Medulla oblongata (tissue), 1 donor: ENCODE data around the gene PROM1.

ENCODE experiments used
- DNase-seq: peaks from one replicate; pipeline ENCODE4 v3.0.0-alpha.2; 2015; ENCODE audit errors: extremely low spot score

Gene PROM1

DNA sequence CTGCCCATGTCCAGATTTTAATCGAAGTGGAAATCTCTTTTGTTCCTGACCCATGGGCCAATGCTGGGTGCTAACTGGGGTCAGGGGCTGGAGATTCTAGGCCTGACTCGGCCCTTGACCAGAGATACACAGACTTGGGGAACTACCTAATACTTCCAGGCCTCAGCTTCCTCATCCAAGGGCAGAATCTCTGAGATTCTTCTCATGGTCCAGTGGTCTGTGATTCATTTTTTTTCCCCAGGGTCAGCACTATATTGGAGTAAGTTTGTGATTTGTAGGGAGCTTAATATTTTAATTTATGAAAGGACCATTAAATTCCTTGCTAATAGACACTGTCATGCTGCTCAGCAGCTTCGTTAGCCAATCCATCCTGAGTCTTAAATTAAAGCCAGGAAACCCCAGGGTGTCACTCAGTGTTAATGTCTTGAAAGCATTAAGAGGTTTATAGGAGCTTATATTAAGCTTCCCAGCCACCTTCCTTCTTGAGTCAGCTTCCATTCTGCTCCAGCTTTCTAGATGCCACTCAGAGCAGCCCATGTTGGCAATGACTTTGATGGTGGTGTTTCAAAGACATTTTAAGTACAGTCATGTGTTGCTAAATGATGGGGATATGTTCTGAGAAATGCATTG, 27.0 kb upstream of the PROM1 start:
- DNase-seq = no peak

DNA sequence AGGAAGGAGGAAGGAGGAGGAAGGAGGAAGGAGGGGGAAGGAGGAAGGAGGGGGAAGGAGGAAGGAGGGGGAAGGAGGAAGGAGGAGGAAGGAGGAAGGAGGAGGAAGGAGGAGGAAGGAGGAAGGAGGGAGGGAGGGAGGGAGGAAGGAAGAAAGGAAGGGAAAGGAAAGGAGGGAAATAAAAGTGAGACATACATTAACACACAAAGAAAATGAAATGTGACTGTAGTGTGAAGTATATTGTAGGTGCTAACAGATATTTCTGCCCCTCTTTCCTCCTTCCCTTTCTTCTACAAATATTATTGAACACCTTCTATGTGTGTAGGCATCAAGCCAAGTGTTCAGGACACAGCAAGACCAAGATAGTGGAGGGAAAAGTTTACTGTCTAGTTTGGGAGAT, 26.4 kb upstream of the PROM1 start:
- DNase-seq = no peak

DNA sequence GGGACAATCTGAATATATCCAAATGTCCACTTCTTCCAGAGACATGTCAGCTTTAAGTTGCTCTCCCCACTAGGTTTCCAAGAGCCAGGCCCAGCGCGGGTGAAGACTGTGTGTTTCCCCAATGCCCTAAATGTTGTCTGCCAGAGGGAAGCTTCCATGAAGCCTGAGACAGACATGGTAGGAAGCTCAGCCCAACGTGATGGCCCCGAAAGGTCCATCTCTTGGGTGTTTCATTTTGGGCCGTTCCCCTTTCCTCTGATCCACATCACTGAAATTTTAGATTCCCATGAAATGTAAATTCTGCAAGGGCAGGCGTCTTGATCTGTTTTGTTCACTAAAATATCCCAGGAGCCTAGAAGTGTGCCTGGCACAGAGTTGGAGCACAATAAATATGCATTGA, 25.4 kb upstream of the PROM1 start:
- DNase-seq = no peak

DNA sequence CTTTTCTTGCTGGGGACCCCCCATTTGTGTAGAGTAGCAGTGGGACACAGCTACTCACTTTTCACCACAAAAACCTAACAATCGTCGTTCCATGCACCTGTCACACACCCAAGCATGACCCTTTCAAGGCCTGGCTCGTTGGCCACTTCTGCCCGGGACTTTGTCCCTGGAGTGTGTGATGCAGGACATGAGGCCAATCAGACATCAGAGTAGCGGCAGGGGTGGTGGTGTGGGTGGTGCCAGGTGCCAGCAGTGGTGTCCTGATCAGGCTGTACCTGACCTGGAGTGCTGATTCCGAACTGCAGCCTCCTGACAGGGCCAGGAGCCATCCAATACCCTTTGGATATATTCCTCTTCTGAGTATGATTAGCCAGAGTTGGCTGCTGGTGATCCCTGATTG, 23.1 kb upstream of the PROM1 start:
- no peak for DNase-seq

DNA sequence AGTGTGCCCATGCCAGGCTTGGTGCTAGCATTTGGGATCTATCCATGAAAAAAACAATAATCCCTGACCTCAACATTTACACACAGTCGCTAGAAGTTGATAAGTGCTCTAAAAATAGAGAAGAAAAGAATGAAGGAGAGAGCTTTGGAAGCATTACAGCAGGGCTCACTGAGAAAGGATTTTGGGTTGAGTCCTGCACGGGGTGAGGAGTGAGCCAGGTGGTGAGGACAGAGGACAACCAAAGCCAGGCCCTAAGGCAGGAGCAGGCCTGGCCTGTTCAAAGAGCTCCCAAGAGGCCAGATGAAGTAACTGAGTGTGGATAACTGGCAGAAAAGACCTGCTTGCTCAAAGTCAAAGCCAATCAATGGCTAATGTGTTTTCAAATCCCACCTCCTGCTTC, 20.7 kb upstream of the PROM1 start:
- DNase-seq = no peak

DNA sequence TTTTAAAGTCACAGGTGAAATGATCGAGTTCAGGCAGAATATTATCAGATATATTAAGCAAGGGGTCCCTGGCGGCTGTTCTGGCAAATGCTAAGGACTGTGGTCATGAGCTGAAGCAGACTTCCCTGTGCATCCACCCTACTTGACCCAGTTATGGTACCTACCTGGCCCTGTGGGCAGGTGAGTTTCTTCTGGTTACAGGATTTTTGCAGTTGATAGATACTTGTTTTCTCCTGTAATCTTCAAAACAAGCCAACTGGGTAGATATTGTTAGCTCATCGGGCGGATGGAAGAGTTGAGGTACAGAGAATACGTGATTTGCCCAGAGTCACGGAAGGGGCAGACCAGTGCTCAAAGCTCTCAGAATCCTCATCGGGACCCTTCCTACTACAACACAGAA, 18.5 kb upstream of the PROM1 start:
- DNase-seq = no peak

DNA sequence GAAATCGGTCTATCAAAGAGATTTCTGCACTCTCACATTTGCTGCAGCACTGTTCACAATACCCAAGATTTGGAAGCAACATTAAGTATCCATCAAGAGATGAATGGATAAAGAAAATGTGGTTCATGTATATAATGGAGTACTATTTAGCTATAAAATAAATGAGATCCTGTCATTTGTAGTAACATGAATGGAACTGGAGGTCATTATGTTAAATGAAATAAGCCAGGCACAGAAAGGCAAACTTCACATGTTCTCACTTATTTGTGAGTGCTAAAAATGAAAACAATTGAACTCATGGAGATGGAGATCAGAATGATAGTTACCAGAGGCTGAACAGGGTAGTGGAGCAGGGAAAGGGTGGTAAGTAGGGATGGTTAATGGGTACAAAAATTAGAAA, 17.0 kb upstream of the PROM1 start:
- DNase-seq = no peak

DNA sequence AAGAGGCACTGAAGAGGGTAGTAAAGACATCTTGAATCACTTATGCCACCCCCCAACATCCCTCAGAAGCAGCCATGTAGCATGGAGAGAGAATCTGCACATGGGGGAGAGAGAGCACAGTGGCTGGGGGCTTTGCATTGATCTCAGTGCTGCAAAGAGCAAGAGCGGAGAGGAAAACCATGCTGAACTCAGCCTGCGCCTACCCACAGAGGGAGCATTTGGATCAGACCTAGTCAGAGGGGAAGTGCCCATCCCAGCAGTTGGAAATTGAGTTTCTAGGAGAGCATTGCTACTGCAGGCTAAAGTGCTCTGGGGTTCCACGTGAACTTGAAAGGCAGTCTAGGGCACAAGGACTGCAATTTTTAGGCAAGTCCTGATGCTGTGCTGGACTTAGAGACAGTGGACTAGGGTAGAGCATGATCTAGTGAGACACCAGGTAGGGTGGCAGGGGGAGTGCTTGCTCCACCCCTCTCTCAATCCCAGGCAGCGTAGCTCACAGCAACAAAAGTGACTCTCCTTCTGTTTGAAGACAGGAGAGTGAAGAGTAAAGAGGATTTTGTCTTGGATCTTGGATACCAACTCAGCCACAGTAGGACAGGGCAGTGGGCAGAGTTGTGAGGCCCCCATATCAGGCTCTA, 9.0 kb upstream of the PROM1 start:
- no peak for DNase-seq

DNA sequence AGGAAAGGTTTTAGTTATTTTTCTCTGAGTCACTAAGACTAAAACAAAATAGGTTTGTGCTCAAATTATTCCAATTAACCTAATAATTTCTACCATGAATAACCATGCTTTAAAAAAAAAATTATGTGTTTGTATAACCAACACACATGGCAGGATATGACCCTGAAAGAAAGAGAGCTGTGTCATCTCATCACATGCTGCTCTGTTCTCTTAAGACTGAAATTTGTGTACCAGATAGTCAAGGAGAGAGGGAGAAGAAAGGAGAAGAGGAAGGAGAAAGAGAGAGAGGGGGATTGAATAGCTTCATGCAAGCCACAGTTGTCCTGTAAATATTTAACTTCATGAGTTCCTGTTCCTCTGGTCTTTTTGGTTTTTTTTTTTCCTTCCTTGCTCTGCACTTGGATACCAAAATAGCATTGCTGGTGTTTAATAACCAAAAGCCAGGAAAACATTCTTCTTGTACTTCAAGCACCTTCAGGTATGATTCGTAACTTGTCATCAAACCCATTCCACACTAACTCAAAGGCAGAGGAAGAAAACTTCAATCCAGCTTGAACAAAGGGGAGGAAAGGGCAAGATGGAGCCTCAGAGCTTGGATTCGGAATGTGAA, 6.4 kb upstream of the PROM1 start:
- DNase-seq = no peak

DNA sequence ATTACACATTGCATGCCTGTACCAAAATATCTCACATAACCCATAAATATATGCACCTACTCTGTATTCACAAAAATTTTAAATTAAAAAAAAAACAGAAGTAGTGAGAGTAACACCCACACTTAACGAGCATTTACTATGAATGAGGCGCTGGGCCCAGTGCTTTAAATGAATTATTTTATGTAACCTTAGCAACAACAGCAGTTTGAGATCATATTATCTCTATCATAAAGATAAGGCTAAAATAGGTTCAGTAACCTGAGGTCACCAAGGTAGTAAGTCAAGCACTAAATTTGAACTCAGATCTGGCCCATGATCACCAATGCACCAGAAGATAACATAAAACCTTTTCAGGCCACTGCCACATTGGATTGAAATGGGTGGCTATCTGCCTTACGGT, 5.3 kb upstream of the PROM1 start:
- no peak for DNase-seq

DNA sequence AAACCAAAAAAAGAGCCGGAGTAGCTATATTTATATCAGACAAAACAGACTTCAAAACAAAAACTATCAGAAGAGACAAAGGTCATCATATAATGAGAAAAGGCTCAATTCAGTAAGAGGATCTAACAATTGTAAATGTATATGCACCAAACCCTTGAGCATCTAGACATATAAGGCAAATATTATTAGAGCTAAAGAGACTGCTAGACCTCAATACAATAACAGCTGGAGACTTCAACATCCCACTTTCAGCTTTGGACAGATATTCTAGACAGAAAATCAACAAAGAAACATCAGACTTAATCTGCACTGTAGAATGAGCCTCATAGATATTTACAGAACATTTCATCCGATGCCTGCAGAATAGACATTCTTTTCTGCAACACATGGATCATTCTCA, 4.8 kb upstream of the PROM1 start:
- no peak for DNase-seq

DNA sequence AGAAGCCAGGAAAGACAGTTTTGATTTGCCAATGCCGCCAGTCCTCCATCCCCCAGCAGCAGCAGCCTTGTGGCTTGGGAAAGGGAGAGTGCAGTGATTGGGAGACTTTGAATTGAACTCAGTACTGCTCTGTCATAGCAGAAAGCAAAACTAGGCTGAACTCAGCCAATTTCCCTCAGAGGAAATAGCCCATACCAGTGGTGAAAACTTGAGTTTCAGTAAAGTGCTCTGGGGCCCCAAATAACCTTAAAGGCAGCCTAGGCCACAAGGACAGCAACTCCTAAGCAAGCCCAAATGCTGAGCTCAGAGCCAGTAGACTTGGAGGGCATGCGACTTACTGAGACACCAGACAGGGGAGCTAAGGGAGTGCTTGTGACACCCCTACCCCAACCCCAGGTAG, 2.0 kb upstream of the PROM1 start:
- no peak for DNase-seq

DNA sequence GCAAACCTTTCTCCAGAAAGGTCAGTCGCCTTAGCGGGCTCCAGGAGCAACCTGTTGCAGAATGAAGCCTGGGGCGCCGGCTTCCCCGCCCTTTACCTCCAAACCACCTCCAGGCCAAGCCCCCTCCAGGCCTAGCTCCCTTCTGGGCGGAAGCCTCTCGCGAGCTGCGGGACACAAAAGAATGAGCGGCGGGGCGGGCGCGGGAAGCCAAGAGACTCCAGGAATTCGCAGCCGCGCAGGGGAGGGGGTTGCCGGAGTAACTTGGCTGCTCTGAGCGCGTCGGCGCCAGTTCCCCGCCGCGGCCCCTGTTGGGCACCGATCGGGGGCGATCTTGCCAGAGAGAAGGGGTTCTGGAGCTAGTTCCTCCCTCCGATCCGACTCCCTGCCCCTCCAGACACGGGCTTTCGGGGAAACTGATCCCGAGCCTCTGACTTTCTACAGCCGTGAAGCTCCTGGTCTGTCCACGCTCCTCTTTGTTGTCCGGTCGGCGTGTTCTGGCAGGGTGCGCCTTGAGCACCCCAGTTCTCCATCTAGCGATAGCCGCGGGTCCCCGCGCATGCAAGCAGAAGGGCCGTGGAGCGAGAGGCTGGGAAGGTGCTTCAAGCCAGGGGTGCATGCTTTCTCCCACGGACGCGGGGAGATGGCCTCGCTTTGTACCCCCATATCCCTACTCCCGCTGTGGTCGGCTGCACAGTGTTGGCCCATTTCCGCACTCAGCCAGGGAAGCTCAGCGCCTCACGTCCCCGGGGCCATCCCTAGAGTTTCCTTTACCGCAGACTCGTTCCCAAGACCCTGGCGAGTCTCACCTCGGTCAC, 1.2 kb downstream of the PROM1 start:
- DNase-seq = no peak

DNA sequence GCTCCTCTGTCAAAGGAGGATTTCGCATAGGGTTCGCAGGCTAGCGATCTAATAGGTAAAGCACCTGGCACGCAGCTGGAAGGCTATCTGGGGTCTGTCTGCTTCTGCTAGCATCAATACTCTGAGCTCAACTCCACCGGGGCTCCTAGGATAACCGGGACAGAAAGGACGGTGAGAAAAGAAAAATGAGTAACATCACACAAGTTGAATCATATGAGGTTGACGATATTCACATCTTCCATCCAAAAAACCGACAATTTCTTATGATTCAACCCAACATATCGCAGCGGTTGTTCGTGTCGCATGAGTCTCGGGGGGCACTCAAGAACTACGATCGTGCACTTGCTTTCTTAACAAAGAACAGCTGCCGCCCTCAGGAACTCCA, 1.8 kb downstream of the PROM1 start:
- DNase-seq = no peak

DNA sequence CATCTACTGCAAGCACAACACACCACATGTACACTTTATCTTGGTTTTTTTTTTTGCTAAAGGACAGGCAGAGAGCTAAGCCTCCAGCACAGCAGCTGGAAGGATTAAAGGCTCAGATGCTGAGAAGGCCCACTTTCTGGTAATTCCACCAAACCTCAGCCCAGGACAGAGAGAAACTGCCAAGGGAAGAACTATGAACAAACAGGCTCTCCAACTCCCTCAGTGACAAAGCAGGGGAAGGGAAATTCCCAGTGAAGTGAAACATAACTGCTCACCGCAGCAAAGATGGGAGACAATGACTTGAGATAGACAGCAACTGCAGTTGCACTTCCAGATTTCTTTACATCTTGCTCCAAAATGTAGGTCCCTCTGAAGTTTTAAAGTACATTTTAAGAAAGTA, 4.8 kb downstream of the PROM1 start:
- DNase-seq = no peak

DNA sequence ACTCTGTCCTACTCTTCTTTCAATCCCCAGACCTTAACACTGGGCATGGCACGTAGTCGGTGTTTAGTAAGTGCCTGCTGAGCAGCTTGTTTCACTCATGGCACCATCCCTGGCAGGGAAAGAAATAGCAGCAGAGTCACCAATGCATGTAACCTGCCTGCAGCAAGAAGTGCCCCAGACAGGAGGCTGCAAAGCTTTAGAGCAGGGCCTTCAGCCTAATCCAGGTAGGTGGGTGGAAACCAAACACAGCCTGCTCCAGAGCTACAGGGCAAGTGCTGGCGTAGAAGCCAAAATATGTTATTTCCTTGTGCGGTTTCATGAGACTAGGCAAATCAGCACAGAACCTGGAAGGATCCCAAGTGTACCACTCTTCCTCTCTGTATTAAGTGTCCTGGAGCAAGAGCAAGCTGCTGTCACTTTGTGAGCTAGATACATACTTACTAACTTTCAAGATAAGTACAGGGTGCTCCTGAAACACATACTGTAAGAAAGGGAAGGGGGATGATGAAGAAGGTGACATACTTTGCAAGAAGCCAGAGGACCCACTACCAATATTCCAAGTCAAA, 5.5 kb downstream of the PROM1 start:
- no peak for DNase-seq

DNA sequence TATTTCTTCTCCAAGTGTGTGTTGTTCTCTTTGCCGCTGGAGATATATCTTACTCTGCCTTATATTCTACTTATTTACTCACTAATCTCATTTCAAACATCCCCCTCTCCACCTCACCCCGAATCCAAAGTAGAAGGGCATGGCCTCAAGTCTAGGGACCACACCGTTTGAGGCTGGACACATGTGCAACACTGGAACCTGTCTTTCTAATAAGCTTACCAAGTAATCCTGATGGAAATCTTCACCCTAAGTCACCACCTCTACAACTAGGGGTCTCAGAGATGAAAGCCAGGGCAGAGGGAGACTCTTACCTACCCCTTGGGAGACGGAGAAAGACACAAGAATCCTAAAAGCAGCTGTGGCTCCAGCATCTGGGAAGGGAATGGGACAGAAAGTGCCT, 6.0 kb downstream of the PROM1 start:
- DNase-seq = no peak

DNA sequence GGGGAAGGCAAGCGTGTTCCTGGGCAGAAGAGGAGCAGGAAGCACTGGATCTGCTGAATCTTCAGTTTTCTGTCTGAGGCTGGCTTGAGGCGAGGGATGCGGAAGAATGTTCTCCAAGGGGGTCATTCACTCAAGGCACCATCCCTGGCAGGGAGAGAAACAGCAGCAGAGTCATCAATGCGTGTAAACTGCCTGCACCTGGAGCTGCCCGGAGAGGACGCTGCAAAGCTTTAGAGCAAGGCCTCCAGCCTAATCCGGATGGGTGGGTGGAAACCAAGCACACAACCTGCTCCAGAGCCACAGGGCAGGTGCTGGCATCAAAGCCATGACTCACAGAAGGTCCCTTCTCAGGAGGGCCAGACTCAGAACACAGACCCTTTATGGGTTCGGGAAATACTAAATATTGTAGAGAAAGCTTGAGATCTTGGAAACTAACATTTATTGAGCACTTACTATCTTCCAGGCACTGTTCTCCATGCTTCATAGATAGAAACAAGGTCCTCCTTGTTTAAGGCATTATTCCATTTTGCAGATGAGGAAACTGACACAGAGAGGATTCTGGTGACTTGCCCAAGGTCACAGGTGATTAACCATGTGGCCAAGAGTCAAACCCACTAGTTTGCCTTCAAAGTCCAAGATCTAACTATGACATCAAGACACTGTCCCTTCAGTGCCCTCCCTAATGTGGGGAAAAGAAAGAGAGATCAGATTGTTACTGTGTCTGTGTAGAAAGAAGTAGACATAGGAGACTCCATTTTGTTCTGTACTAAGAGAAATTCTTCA, 7.7 kb downstream of the PROM1 start:
- DNase-seq = no peak

DNA sequence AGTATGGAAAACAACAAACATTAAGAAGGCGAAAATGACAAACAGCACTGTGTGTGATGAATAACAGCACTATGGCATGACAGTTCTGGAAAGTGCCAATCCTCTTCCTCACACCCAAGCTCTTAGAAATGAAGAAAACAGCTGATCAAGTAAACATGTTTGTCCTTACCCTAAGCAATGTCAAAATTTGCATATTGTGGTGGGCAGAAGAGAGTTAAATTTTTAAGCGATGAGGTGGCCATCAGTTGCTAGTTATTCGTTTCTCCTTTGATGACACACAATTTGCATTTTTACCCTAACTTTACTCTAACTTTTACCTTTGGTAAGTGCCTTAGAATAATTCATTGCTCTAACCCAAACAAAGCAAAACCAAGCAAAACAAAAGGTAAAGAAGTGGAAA, 8.8 kb downstream of the PROM1 start:
- no peak for DNase-seq

DNA sequence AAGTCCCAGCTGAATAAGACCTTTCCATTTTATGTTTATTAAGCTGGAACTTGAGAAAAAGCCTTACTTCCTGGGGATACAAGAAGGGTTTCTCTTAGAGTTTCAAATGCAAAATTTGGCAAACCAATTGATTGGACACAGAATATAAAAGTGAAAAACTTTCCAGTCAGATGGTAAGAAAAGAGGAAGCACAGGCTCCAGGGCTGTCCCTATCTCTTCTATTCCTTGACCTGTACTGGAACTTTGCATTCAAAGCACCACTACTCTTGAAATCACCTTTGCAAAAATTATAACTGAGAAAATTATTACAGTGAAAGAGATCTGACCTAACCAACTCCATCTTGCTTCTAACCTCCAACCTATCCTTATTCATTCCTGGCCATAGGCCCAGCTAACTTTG, 11.7 kb downstream of the PROM1 start:
- DNase-seq = no peak

DNA sequence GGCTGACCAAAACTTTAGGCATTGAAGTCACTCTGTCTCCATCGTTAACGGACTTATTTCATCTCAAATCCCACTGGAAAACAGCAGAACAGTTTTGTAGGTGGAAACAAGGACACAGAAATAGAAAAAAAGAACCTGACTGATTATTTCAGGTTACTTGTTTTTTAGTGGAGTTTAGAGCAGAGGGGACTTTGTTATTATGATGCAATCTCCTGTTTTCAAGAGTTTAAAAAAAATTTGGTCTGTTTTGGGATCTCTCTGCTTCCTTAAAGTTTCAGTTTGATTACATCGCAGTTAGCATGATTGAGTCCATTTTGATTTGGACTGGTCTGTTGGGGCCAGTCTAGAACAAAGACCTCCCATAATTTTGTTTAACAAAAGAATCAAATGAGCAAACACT, 13.6 kb downstream of the PROM1 start:
- no peak for DNase-seq

DNA sequence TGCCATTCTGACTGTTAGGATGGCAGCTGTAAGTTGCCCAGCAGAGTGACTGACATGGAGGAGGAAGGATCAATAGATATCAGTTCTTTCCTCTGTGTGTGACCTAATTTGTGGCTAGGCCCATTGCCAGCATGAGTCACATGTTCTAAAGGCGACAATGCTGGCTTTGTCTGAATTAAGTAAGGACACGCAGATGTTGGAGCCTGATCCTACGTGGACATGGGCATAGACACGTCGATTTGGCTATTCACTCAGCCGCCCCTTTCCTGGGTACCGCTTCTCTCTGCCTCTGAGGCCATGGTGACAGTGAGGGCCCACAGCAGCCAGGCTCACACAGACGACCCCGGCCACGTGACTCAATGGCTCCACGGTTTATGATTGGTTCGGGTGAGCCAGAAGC, 16.3 kb downstream of the PROM1 start:
- DNase-seq = peak; percentile 58
